ENCODE measurements around the gene ABL1. TPM values are rescaled to one million over a fixed set of nuclear protein-coding genes. Genes with fewer than 3 reads are reported as not detected.

ABL1 gene
- polyA plus RNA-seq, 1 donor from 2014 or later: 18.5 TPM

DNA sequence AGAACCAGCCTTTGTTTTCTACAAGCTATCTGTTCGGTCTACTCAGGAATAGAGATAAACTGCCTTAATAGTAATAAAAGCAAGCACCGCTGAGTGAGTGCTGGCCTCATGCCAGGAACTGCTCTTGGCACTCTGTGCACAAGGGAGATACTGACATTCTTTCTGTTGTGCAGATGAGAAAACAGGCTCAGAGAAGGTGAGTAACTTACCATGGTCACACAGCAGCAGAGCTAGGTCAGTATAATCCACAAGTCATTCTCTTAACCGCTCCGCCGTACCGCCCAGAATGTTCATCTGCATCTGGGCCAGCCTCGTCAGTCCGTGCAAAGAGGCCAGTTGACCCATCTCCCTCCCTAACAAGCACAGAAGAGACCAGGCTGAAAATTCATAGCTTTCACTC, 34.2 kb downstream of the ABL1 start:
- Histone ChIP-seq H4K20me1 (ENCODE audit: insufficient read depth) (peaks cover 10% of the 10 kb centered on the region), H2AFZ (ENCODE audit: low read depth, low read length) (no peak overlapping the region), H3K4me3 (ENCODE audit: low read length) (no peak overlapping the region), H3F3A (ENCODE audit: insufficient read depth, low read length, poor library complexity, severe bottlenecking) (no peaks in the 10 kb centered on the region), H3K9me3 (ENCODE audit: low read length) (no peaks in the 10 kb centered on the region), H3K27ac (ENCODE audit: low read length) (no peak overlapping the region), H3K79me2 (replicated peaks; ENCODE audit: insufficient read depth, low read length) (peaks cover 11% of the 10 kb centered on the region), H3K27me3 (ENCODE audit: insufficient read depth, low read depth, low read length) (no peaks in the 10 kb centered on the region), H3K9ac (ENCODE audit: low read length) (no peak overlapping the region), H3K9me2 (ENCODE audit: insufficient read depth, low read length) (no peaks in the 10 kb centered on the region), H3K36me3 (ENCODE audit: insufficient read depth, low read length) (peaks cover 6% of the 10 kb centered on the region), H3K4me2 (ENCODE audit: low read length) (no peak overlapping the region)
- no peak for TF ChIP-seq RAD21 (conservative IDR thresholded peaks at IDR 0.05)
- TF ChIP-seq, protein P1, sequence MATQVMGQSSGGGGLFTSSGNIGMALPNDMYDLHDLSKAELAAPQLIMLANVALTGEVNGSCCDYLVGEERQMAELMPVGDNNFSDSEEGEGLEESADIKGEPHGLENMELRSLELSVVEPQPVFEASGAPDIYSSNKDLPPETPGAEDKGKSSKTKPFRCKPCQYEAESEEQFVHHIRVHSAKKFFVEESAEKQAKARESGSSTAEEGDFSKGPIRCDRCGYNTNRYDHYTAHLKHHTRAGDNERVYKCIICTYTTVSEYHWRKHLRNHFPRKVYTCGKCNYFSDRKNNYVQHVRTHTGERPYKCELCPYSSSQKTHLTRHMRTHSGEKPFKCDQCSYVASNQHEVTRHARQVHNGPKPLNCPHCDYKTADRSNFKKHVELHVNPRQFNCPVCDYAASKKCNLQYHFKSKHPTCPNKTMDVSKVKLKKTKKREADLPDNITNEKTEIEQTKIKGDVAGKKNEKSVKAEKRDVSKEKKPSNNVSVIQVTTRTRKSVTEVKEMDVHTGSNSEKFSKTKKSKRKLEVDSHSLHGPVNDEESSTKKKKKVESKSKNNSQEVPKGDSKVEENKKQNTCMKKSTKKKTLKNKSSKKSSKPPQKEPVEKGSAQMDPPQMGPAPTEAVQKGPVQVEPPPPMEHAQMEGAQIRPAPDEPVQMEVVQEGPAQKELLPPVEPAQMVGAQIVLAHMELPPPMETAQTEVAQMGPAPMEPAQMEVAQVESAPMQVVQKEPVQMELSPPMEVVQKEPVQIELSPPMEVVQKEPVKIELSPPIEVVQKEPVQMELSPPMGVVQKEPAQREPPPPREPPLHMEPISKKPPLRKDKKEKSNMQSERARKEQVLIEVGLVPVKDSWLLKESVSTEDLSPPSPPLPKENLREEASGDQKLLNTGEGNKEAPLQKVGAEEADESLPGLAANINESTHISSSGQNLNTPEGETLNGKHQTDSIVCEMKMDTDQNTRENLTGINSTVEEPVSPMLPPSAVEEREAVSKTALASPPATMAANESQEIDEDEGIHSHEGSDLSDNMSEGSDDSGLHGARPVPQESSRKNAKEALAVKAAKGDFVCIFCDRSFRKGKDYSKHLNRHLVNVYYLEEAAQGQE (IDR thresholded peaks at IDR 0.05; ENCODE audit: borderline replicate concordance): no peak

DNA sequence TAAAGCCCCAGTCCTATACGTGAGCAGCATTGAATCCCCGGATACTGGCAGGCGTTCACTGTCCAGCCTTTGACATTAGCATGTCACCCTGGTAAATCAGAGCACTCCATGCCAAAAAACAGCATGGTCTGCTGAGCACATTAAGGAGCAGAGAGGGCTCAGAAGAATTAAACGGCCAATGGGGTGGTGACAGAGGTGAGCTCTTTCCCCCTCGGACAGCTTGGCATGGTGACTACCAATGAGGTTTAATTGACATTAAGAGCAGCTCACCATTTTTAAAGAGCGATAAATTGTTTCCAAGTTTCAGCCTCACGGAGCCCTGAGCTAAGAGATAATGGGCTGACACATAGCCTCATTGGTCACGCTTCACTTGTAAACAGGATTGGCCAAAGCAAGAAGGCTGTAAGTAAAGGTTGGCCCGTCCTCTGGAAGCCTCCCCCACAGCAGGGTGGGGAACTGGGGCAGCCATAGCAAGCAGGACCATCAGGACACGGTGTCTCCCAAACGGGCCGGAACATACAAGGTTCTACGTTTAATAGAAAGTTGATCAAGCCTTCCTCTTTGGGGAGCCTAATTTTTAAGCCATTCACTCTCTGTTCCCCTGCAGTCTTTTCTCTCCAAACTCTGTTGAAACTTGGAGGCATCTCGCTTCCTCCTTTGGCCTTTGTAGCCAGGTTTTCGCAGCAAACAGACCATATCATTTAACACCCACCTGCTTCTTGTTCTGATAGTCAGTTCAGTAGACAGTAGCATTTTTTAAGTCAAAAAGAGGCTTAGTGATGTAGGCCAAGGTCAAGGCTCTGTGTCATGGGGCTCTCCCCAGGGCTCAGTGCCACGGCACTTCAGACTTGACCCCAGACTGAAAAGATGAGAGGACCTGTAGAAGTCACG, 35.7 kb downstream of the ABL1 start:
- no peaks in the 10 kb centered on the region for H3K27me3 ChIP-seq (ENCODE audit: insufficient read depth, low read depth, low read length)
- no peak overlapping the region for H2AFZ ChIP-seq (ENCODE audit: low read depth, low read length)
- H3K9me3 ChIP-seq (ENCODE audit: low read length): no peaks in the 10 kb centered on the region
- H3K79me2 ChIP-seq (replicated peaks; ENCODE audit: insufficient read depth, low read length): peaks cover 11% of the 10 kb centered on the region
- no peak overlapping the region for H3K4me2 ChIP-seq (ENCODE audit: low read length)
- TF ChIP-seq EP300 (conservative IDR thresholded peaks at IDR 0.05; ENCODE audit: poor library complexity, severe bottlenecking) (no peak), EZH2 (IDR thresholded peaks at IDR 0.05; ENCODE audit: borderline replicate concordance, insufficient read depth, low read length, poor library complexity, severe bottlenecking) (no peak)
- H3K4me3 ChIP-seq (ENCODE audit: low read length): no peak overlapping the region
- no peak overlapping the region for H3K27ac ChIP-seq (ENCODE audit: low read length)
- H3K9ac ChIP-seq (ENCODE audit: low read length): no peak overlapping the region
- no peaks in the 10 kb centered on the region for H3K9me2 ChIP-seq (ENCODE audit: insufficient read depth, low read length)
- no peaks in the 10 kb centered on the region for H3F3A ChIP-seq (ENCODE audit: insufficient read depth, low read length, poor library complexity, severe bottlenecking)
- peaks cover 10% of the 10 kb centered on the region for H4K20me1 ChIP-seq (ENCODE audit: insufficient read depth)
- peaks cover 6% of the 10 kb centered on the region for H3K36me3 ChIP-seq (ENCODE audit: insufficient read depth, low read length)

DNA sequence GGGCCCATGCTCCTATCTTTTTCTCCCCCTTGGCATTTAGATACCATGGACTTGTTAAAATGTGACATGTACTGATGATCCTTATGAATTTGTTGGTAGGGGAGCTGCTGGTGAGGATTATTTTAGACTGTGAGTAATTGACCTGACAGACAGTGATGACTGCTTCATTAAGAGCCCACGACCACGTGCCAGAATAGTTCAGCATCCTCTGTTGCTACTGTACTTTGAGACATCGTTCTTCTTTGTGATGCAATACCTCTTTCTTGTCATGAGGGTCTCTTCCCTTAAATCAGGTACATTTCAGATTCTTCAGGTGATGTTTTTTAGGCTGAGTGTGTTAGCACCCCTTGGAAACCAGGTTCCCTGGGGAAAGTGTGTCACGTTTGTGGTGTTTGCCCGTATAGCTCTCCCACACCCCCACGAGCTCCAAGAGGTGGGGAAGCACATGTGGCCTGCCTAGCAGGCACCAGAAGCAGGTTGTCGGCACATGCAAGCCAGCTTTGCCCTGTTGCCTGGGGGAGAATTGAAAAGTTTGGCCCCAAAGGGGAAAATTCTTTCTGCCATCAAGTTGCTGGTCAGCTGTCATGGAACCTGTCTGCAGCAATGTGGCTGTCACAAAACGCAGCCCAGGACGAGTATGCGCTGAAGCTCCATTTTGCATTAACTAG, 36.5 kb downstream of the ABL1 start:
- peaks cover 6% of the 10 kb centered on the region for H4K20me1 ChIP-seq (ENCODE audit: insufficient read depth)

More for the DNA sequence above, 36.5 kb downstream of the ABL1 start:
- Histone ChIP-seq H2AFZ (ENCODE audit: low read depth, low read length) (no peak overlapping the region), H3K27me3 (ENCODE audit: insufficient read depth, low read depth, low read length) (no peaks in the 10 kb centered on the region), H3K9me3 (ENCODE audit: low read length) (no peaks in the 10 kb centered on the region), H3K27ac (ENCODE audit: low read length) (no peak overlapping the region), H3K9ac (ENCODE audit: low read length) (no peak overlapping the region), H3K4me3 (ENCODE audit: low read length) (no peak overlapping the region), H3K9me2 (ENCODE audit: insufficient read depth, low read length) (no peaks in the 10 kb centered on the region), H3F3A (ENCODE audit: insufficient read depth, low read length, poor library complexity, severe bottlenecking) (no peaks in the 10 kb centered on the region), H3K79me2 (replicated peaks; ENCODE audit: insufficient read depth, low read length) (peaks cover 11% of the 10 kb centered on the region), H3K36me3 (ENCODE audit: insufficient read depth, low read length) (peaks cover 6% of the 10 kb centered on the region), H3K4me2 (ENCODE audit: low read length) (no peak overlapping the region)
- TF ChIP-seq, protein P2, sequence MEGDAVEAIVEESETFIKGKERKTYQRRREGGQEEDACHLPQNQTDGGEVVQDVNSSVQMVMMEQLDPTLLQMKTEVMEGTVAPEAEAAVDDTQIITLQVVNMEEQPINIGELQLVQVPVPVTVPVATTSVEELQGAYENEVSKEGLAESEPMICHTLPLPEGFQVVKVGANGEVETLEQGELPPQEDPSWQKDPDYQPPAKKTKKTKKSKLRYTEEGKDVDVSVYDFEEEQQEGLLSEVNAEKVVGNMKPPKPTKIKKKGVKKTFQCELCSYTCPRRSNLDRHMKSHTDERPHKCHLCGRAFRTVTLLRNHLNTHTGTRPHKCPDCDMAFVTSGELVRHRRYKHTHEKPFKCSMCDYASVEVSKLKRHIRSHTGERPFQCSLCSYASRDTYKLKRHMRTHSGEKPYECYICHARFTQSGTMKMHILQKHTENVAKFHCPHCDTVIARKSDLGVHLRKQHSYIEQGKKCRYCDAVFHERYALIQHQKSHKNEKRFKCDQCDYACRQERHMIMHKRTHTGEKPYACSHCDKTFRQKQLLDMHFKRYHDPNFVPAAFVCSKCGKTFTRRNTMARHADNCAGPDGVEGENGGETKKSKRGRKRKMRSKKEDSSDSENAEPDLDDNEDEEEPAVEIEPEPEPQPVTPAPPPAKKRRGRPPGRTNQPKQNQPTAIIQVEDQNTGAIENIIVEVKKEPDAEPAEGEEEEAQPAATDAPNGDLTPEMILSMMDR (IDR thresholded peaks at IDR 0.05; ENCODE audit: poor library complexity, severe bottlenecking): no peak
- TF ChIP-seq TAF1 (IDR thresholded peaks at IDR 0.05; ENCODE audit: low read depth) (no peak), EZH2 (IDR thresholded peaks at IDR 0.05; ENCODE audit: borderline replicate concordance, insufficient read depth, low read length, poor library complexity, severe bottlenecking) (no peak), RAD21 (conservative IDR thresholded peaks at IDR 0.05) (no peak), POLR2AphosphoS5 (IDR thresholded peaks at IDR 0.05) (no peak), SMC3 (conservative IDR thresholded peaks at IDR 0.05; ENCODE audit: poor library complexity) (no peak), MXI1 (conservative IDR thresholded peaks at IDR 0.05; ENCODE audit: poor library complexity, severe bottlenecking) (no peak)
- TF ChIP-seq, protein P1 (IDR thresholded peaks at IDR 0.05; ENCODE audit: borderline replicate concordance): no peak

Data from neural cell (in vitro differentiated cells).